Measurements from ENCODE around the gene PACS2.

PACS2 gene

GRCh38 chr14:105379946-105380345 is 65.4 kb downstream of the PACS2 start:
- POLR2A ChIA-PET = no interaction called here
- DNase-seq (ENCODE audit: extremely low spot score) = no peak

DNA sequence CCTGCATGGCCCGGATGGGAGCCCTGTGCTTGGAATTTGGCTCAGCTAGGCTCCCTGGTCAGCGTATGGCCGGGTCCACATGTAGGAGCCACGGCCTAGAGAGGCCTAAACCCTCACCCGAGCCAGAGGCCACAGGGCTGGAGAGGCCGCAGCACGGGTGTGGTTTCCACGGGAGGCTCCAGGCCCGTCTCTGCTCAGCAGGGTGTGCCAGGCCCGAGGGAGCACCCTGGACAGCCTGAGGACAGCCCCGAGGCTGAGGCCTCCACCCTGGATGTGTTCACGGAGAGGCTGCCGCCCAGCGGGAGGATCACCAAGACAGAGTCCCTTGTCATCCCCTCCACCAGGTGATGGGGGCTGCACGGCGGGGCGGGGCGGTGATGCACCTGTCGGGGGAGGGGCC is 66.2 kb downstream of the PACS2 start:
- TF ChIP-seq, protein P1, sequence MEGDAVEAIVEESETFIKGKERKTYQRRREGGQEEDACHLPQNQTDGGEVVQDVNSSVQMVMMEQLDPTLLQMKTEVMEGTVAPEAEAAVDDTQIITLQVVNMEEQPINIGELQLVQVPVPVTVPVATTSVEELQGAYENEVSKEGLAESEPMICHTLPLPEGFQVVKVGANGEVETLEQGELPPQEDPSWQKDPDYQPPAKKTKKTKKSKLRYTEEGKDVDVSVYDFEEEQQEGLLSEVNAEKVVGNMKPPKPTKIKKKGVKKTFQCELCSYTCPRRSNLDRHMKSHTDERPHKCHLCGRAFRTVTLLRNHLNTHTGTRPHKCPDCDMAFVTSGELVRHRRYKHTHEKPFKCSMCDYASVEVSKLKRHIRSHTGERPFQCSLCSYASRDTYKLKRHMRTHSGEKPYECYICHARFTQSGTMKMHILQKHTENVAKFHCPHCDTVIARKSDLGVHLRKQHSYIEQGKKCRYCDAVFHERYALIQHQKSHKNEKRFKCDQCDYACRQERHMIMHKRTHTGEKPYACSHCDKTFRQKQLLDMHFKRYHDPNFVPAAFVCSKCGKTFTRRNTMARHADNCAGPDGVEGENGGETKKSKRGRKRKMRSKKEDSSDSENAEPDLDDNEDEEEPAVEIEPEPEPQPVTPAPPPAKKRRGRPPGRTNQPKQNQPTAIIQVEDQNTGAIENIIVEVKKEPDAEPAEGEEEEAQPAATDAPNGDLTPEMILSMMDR (IDR thresholded peaks at IDR 0.05; ENCODE audit: control extremely low read depth, extremely low read depth, low read depth, missing control alignments) = no peak
- POLR2A ChIA-PET = no interaction called here
- DNase-seq (ENCODE audit: extremely low spot score) = no peak
- CTCF ChIA-PET = interaction anchor here (1.2 to 1.5 kb wide), 2 partner anchors 10 to 29 kb away, joined by 3 to 4 read pairs; no protein-coding TSS in a partner anchor

More at GRCh38 chr14:105379946-105380345, 65.4 kb downstream of the PACS2 start:
- TF ChIP-seq, protein P1 (IDR thresholded peaks at IDR 0.05; ENCODE audit: control extremely low read depth, extremely low read depth, low read depth, missing control alignments) = no peak
- CTCF ChIA-PET = interaction anchor here (0.9 to 1.8 kb wide), 4 partner anchors 10 to 1037 kb away, joined by 3 to 5 read pairs (median 3); no protein-coding TSS in a partner anchor

DNA sequence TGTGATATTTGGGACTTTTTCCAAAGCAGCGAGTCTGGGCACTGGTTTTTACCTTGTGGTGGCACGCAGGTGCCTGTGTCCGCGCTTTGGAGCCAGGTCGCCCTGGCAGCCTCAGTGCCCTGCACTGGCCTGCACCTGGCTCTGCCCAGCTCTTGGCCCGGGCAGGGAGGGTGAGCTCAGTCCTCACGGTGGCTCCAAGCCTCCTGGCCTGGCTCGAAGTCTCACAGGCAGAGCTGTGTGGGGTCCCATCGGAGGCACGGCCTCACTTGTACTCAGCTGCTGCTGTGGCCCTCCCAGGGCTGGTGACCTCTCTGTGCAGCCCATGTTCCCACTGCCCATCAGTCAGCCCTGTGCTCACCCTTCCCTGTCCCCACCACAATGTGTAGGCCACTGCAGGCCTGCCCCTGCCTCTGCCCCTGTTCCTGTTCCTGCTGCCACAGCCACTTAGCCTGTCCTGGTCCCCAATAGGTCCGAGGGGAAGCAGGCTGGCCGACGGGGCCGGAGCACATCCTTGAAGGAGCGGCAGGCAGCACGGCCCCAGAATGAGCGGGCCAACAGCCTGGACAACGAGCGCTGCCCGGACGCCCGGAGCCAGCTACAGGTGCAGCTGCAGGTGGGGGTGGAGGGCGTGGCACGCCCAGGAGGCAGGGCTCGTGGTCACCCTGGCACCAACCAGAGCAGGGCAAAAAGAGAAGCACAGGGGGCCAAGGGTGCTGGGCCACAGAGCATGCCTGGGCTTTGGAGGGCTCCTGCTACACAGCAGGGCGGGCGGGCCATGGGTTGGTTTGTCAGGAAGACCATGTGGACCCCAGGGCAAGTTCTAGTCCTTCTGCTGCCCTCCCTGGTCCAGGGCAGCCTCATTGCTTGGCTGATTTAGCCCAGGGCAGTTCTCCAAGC is 67.1 kb downstream of the PACS2 start:
- CTCF ChIA-PET = interaction anchor here (1.2 to 1.8 kb wide), 5 partner anchors 11 to 151 kb away, joined by 3 to 8 read pairs (median 4); no protein-coding TSS in a partner anchor
- POLR2A ChIA-PET = no interaction called here
- DNase-seq (ENCODE audit: extremely low spot score) = no peak
- TF ChIP-seq, protein P1 (IDR thresholded peaks at IDR 0.05; ENCODE audit: control extremely low read depth, extremely low read depth, low read depth, missing control alignments) = no peak

- TF ChIP-seq, protein P1 (IDR thresholded peaks at IDR 0.05; ENCODE audit: control extremely low read depth, extremely low read depth, low read depth, missing control alignments) = no peak
- CTCF ChIA-PET = interaction anchor here (1.5 to 3.0 kb wide), 5 partner anchors 11 to 150 kb away, joined by 3 to 14 read pairs (median 5); no protein-coding TSS in a partner anchor
- POLR2A ChIA-PET = no interaction called here
- no peak for DNase-seq (ENCODE audit: extremely low spot score)
These were observed 68.0 kb downstream of the PACS2 start for GRCh38 chr14:105382343-105383082.

GRCh38 chr14:105383083-105383730 is 68.7 kb downstream of the PACS2 start:
- CTCF ChIA-PET = interaction anchor here (1.7 to 3.0 kb wide), 2 partner anchors 12 to 98 kb away, joined by 8 to 14 read pairs; no protein-coding TSS in a partner anchor
- no peak for DNase-seq (ENCODE audit: extremely low spot score)
- POLR2A ChIA-PET = no interaction called here
- TF ChIP-seq, protein P1 (IDR thresholded peaks at IDR 0.05; ENCODE audit: control extremely low read depth, extremely low read depth, low read depth, missing control alignments) = no peak

Data from GM10248 (cell line).